GM12801 (cell line): Measurements from ENCODE around the gene TMEM167B.

ENCODE experiments used
- CTCF ChIP-seq: IDR thresholded peaks from one replicate; pipeline ENCODE4 v1.5.1; 2011; ENCODE audit warnings: control low read depth; ENCODE audit not compliant: insufficient read length; ENCODE audit errors: extremely low read depth

Gene TMEM167B

GRCh38 chr1:109050228-109050995 lies 40.2 kb upstream of the TMEM167B start:
- no peak for TF ChIP-seq CTCF

GRCh38 chr1:109056064-109056463 lies 34.5 kb upstream of the TMEM167B start:
- no peak for TF ChIP-seq CTCF

- TF ChIP-seq CTCF = no peak
These were observed 31.5 kb upstream of the TMEM167B start for GRCh38 chr1:109059026-109059425.

GRCh38 chr1:109060707-109061106 lies 29.9 kb upstream of the TMEM167B start:
- no peak for TF ChIP-seq CTCF

- no peak for TF ChIP-seq CTCF
These were observed 29.4 kb upstream of the TMEM167B start for GRCh38 chr1:109061183-109061582.

GRCh38 chr1:109065137-109065536 lies 25.4 kb upstream of the TMEM167B start:
- no peak for TF ChIP-seq CTCF

GRCh38 chr1:109067883-109068282 lies 22.7 kb upstream of the TMEM167B start:
- TF ChIP-seq CTCF = no peak
